Gastrocnemius medialis (tissue), 4 donors: ENCODE data around the gene ISOC1.

ENCODE experiments used
- POLR2A ChIP-seq, 2 donors: fragments of 450-650 bp; IDR thresholded peaks; one replicate each; pipeline ENCODE4 v1.6.1; 2017; ENCODE audit warnings: antibody characterized with exemption in 2 of 2, mild to moderate bottlenecking in 2 of 2, moderate library complexity in 2 of 2
- TF ChIP-seq, protein P1 (sequence below), 5 experiments: fragments of 450-650 bp in 3 of 5; fragments of 200-600 bp in 2 of 5; sonication (generic) in 2 of 5; IDR thresholded peaks in 4 of 5; conservative IDR thresholded peaks in 1 of 5; 1 replicate in 4 of 5; 2 replicates in 1 of 5; pipeline ENCODE4 v1.5.1; 2016 to 2019; ENCODE audit warnings: antibody characterized with exemption in 5 of 5, mild to moderate bottlenecking in 3 of 5, moderate library complexity in 3 of 5

GRCh38 chr5:129107637-129108036, 13.1 kb downstream of the ISOC1 start:
- TF ChIP-seq, protein P1, sequence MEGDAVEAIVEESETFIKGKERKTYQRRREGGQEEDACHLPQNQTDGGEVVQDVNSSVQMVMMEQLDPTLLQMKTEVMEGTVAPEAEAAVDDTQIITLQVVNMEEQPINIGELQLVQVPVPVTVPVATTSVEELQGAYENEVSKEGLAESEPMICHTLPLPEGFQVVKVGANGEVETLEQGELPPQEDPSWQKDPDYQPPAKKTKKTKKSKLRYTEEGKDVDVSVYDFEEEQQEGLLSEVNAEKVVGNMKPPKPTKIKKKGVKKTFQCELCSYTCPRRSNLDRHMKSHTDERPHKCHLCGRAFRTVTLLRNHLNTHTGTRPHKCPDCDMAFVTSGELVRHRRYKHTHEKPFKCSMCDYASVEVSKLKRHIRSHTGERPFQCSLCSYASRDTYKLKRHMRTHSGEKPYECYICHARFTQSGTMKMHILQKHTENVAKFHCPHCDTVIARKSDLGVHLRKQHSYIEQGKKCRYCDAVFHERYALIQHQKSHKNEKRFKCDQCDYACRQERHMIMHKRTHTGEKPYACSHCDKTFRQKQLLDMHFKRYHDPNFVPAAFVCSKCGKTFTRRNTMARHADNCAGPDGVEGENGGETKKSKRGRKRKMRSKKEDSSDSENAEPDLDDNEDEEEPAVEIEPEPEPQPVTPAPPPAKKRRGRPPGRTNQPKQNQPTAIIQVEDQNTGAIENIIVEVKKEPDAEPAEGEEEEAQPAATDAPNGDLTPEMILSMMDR (IDR thresholded peaks at IDR 0.05 in 4 of 5, conservative IDR thresholded peaks at IDR 0.05 in 1 of 5), result no peak
- TF ChIP-seq POLR2A (IDR thresholded peaks at IDR 0.05), result no peak
